WTC11 (cell line): ENCODE results near the gene CEP57. TPM values are rescaled to one million over a fixed set of nuclear protein-coding genes. Genes with fewer than 3 reads are reported as not detected.

ENCODE experiments used
- ATAC-seq: fragments of 200-7000 bp; cut with Tn5 transposase; 2 replicates; pipeline ENCODE4 v1.10.0; 2021; ENCODE audit warnings: mild to moderate bottlenecking, moderate library complexity
- Bru-seq: library from RNA; stranded (reverse); fragments of 400-500 nt; gene quantifications from one replicate; lab custom pipeline; 2021; lab: Mats Ljungman, UMichigan
- CTCF ChIA-PET: fragments of 300-600 bp; sonication (Branson Sonifier 250); formaldehyde crosslinking; loops from one replicate; lab custom pipeline; 2021; ENCODE audit warnings: antibody characterized with exemption; lab: Charles Lee
- POLR2A ChIA-PET: fragments of 350-600 bp; sonication (Branson Sonifier 250); formaldehyde crosslinking; loops from one replicate; lab custom pipeline; 2021; ENCODE audit warnings: antibody characterized with exemption; lab: Charles Lee
- DNase-seq: peaks from one replicate; pipeline ENCODE4 v3.0.0; 2021; ENCODE audit warnings: low spot score
- H3K27ac Mint-ChIP-seq: 2 replicates; pipeline ENCODE4 v1.8.0; 2021; ENCODE audit warnings: mixed read lengths
- H3K27me3 Mint-ChIP-seq: 2 replicates; pipeline ENCODE4 v1.8.0; 2021; ENCODE audit warnings: low read depth, mild to moderate bottlenecking, moderate library complexity, mixed read lengths
- H3K36me3 Mint-ChIP-seq: 2 replicates; pipeline ENCODE4 v1.8.0; 2021; ENCODE audit warnings: mixed read lengths
- H3K4me1 Mint-ChIP-seq: 2 replicates; pipeline ENCODE4 v1.8.0; 2022; ENCODE audit warnings: mixed read lengths
- H3K4me3 Mint-ChIP-seq: 2 replicates; pipeline ENCODE4 v1.8.0; 2021; ENCODE audit warnings: mild to moderate bottlenecking, moderate library complexity, mixed read lengths
- H3K9me3 Mint-ChIP-seq: 2 replicates; pipeline ENCODE4 v1.8.0; 2021; ENCODE audit warnings: mixed read lengths
- CREB1 ChIP-seq: sonication (generic); formaldehyde crosslinking; IDR thresholded peaks from 2 replicates; pipeline ENCODE4 v1.8.0; 2023; ENCODE audit warnings: mild to moderate bottlenecking, missing genetic modification reagents
- CREM ChIP-seq: sonication (generic); formaldehyde crosslinking; IDR thresholded peaks from 2 replicates; pipeline ENCODE4 v1.8.1; 2022; ENCODE audit warnings: mild to moderate bottlenecking, missing genetic modification reagents, moderate library complexity
- ETV6 ChIP-seq: sonication (generic); formaldehyde crosslinking; IDR thresholded peaks from 2 replicates; pipeline ENCODE4 v1.8.1; 2022; ENCODE audit warnings: mild to moderate bottlenecking, missing genetic modification reagents
- FOXK1 ChIP-seq: sonication (generic); formaldehyde crosslinking; IDR thresholded peaks from 2 replicates; pipeline ENCODE4 v1.8.0; 2022; ENCODE audit warnings: mild to moderate bottlenecking, moderate library complexity, missing genetic modification reagents
- FOXP1 ChIP-seq: sonication (generic); formaldehyde crosslinking; IDR thresholded peaks from 2 replicates; pipeline ENCODE4 v1.8.0; 2022; ENCODE audit warnings: missing genetic modification reagents, mild to moderate bottlenecking, moderate library complexity, borderline replicate concordance
- GABPB1 ChIP-seq: sonication (generic); formaldehyde crosslinking; IDR thresholded peaks from 2 replicates; pipeline ENCODE4 v1.8.1; 2023; ENCODE audit warnings: mild to moderate bottlenecking, missing genetic modification reagents
- IRF2 ChIP-seq: sonication (generic); formaldehyde crosslinking; IDR thresholded peaks from 2 replicates; pipeline ENCODE4 v1.8.0; 2022; ENCODE audit warnings: low read depth, missing genetic modification reagents, borderline replicate concordance
- MYBL2 ChIP-seq: sonication (generic); formaldehyde crosslinking; IDR thresholded peaks from 2 replicates; pipeline ENCODE4 v1.8.1; 2023; ENCODE audit warnings: mild to moderate bottlenecking, moderate library complexity, missing genetic modification reagents
- NFE2L1 ChIP-seq: sonication (generic); formaldehyde crosslinking; IDR thresholded peaks from 2 replicates; pipeline ENCODE4 v1.8.1; 2023; ENCODE audit warnings: missing genetic modification reagents
- NR1H2 ChIP-seq: sonication (generic); formaldehyde crosslinking; IDR thresholded peaks from 2 replicates; pipeline ENCODE4 v1.9.0; 2021; ENCODE audit warnings: mild to moderate bottlenecking, moderate library complexity, missing genetic modification reagents
- PRRX2 ChIP-seq: fragments of 250-450 bp; sonication (Bioruptor Pico); IDR thresholded peaks from 2 replicates; pipeline ENCODE4 v1.8.0; 2021; ENCODE audit warnings: mild to moderate bottlenecking
- SMAD3 ChIP-seq: sonication (generic); formaldehyde crosslinking; IDR thresholded peaks from 2 replicates; pipeline ENCODE4 v1.8.0; 2022; ENCODE audit warnings: missing genetic modification reagents, mild to moderate bottlenecking, borderline replicate concordance
- TEAD1 ChIP-seq: sonication (generic); formaldehyde crosslinking; IDR thresholded peaks from 2 replicates; pipeline ENCODE4 v1.8.0; 2022; ENCODE audit warnings: mild to moderate bottlenecking, missing genetic modification reagents
- ZNF138 ChIP-seq: sonication (generic); formaldehyde crosslinking; conservative IDR thresholded peaks from 2 replicates; pipeline ENCODE4 v1.8.1; 2022; ENCODE audit warnings: mild to moderate bottlenecking, moderate library complexity, missing genetic modification reagents
- ZNF416 ChIP-seq: fragments of 250-450 bp; sonication (Bioruptor Pico); IDR thresholded peaks from 2 replicates; pipeline ENCODE4 v1.9.0; 2021; ENCODE audit warnings: mild to moderate bottlenecking, inconsistent platforms
- long read RNA-seq, 3 experiments: library from RNA in 1 of 3; library from capped mRNA in 1 of 3; library from polyadenylated mRNA in 1 of 3; unstranded in 2 of 3; stranded (forward) in 1 of 3; transcript quantifications; one replicate each; pipeline ENCODE4 v2.0.0, GENCODE V29; 2021
- total RNA-seq: library from RNA; stranded (reverse); gene quantifications from 3 replicates; pipeline ENCODE4 v1.2.3, GENCODE V29; 2021
- TF ChIP-seq, protein P1 (sequence below): sonication (generic); formaldehyde crosslinking; IDR thresholded peaks from 2 replicates; pipeline ENCODE4 v1.8.0; 2023; ENCODE audit warnings: mild to moderate bottlenecking, missing genetic modification reagents
- TF ChIP-seq, protein P2 (sequence below): fragments of 250-450 bp; sonication (Bioruptor Pico); IDR thresholded peaks from 2 replicates; pipeline ENCODE4 v1.9.0; 2021; ENCODE audit warnings: mild to moderate bottlenecking, borderline replicate concordance
- TF ChIP-seq, protein P3 (sequence below): fragments of 250-450 bp; sonication (Bioruptor Pico); IDR thresholded peaks from 2 replicates; pipeline ENCODE4 v2.1.2; 2022; ENCODE audit warnings: mild to moderate bottlenecking, moderate library complexity
- TF ChIP-seq, protein P4 (sequence below): sonication (generic); formaldehyde crosslinking; IDR thresholded peaks from 2 replicates; pipeline ENCODE4 v1.8.1; 2022; ENCODE audit warnings: mild to moderate bottlenecking, missing genetic modification reagents, moderate library complexity, borderline replicate concordance

The CEP57 gene
- total RNA-seq, result 67.6 to 70.7 TPM (median 70.2 TPM) in 3 replicates
- percentile 95 among the genes with signal in this experiment for Bru-seq, nascent RNA
- long read RNA-seq, experiment 1, transcript CEP57-209 (3 exons, 2,632 nt), result minor isoform, 6 of 323 reads
- long read RNA-seq, experiment 1, transcript CEP57-210 (7 exons, 2,084 nt), result minor isoform, 12 of 323 reads
- long read RNA-seq, experiment 1, transcript CEP57-201 (10 exons, 3,098 nt), result minor isoform, 20 of 323 reads
- long read RNA-seq, experiment 1, transcript CEP57-202 (11 exons, 3,178 nt), result major isoform, 159 of 323 reads
- long read RNA-seq, experiment 1, partial matches to known transcripts, result 25 of 323 reads
- long read RNA-seq, experiment 1, other reads (novel, unspliced or antisense), result 101 of 323 reads
- long read RNA-seq, experiment 2, transcript CEP57-202 (11 exons, 3,178 nt), result major isoform, 16 of 79 reads
- long read RNA-seq, experiment 2, transcript CEP57-209 (3 exons, 2,632 nt), result minor isoform, 5 of 79 reads
- long read RNA-seq, experiment 2, partial matches to known transcripts, result 10 of 79 reads
- long read RNA-seq, experiment 2, other reads (novel, unspliced or antisense), result 43 of 79 reads
- long read RNA-seq, experiment 3, transcript CEP57-202 (11 exons, 3,178 nt), result major isoform, 31 of 82 reads
- long read RNA-seq, experiment 3, transcript CEP57-210 (7 exons, 2,084 nt), result minor isoform, 10 of 82 reads
- long read RNA-seq, experiment 3, partial matches to known transcripts, result 7 of 82 reads
- long read RNA-seq, experiment 3, other reads (novel, unspliced or antisense), result 29 of 82 reads

DNA sequence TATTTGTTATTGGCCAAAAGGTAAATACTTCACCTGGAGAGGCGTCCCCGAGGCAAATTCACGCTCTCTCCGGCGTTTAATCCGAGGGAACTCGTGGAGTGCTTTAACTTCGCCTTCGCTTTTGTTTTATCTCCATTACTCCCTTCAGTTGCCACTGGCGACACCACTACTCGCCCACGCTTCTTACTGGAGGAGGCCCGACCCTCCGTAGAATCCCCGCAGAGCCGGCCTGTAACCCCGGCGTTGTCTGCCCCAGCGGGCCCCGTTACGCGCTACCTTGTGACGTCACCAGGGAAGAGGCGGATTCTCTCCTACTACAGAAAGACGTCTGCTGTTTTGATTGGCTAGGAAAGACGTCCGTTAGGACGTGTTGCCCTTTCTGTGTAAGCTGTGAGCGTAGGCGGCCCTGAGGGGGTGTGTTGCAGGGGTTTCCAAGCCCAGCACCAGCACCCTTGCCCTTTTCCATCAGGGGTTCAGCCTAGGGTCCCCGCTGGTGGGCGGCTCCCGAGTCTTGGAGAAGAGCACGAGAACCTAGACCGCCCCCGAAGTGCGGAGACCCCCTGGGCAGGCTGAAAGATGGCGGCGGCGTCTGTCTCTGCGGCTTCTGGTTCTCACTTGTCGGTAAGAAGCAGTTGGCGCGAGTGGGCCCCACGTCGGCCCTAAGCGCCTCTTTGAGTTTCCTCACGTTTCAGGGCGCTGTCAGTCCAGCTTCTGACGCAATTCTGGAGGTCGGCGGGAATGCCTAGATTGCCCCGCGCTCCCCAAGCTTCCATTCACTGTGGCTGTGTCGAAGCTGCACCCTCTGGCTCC lies at the start of gene CEP57:
Gene CEP57, plus strand, starts transcription at position 376 of the 810 bp plus-strand sequence. Its CDS starts 201 bp downstream, at position 577.
- Mint-ChIP-seq H3K27ac (peak within 1 kb of the TSS; percentile 100), H3K27me3 (no peaks in the 10 kb centered on the region), H3K9me3 (no peaks in the 10 kb centered on the region), H3K4me3 (peak within 1 kb of the TSS; percentile 99), H3K4me1 (peaks cover 34% of the 10 kb centered on the region), H3K36me3 (peaks cover 24% of the 10 kb centered on the region)
- DNase-seq (peak; percentile 94), ATAC-seq (peak; percentile 65)
- CTCF ChIA-PET, result interaction anchor here (1.2 to 1.8 kb wide), 6 partner anchors 46 to 723 kb away, joined by 3 to 10 read pairs (median 5); partner anchors contain the start of gene MAML2
- POLR2A ChIA-PET, result interaction anchor here (0.7 to 3.7 kb wide), 8 partner anchors 22 to 723 kb away, joined by 3 to 25 read pairs (median 5); partner anchors contain the start of genes CCDC82, JRKL, MAML2 and SESN3
- TF ChIP-seq ZNF138 (CRISPR knock-in tag) (no peak), MYBL2 (CRISPR knock-in tag) (0 out of 2 replicates have a peak, but pooled peaks have one; percentile 58), CREM (peak; percentile 83), ZNF416 (CRISPR knock-in tag) (0 out of 2 replicates have a peak, but pooled peaks have one; percentile 42), ETV6 (CRISPR knock-in tag) (no peak), FOXK1 (CRISPR knock-in tag) (peak; percentile 29; the same call in 1 of the 2 replicates), GABPB1 (CRISPR knock-in tag) (peak; percentile 54; the same call in 1 of the 2 replicates), CREB1 (CRISPR knock-in tag) (0 out of 2 replicates have a peak, but pooled peaks have one; percentile 49), NFE2L1 (CRISPR knock-in tag) (no peak), NR1H2 (no peak), SMAD3 (no peak), IRF2 (CRISPR knock-in tag) (no peak), TEAD1 (no peak), FOXP1 (CRISPR knock-in tag) (no peak), PRRX2 (CRISPR knock-in tag) (no peak)
- TF ChIP-seq, protein P1, sequence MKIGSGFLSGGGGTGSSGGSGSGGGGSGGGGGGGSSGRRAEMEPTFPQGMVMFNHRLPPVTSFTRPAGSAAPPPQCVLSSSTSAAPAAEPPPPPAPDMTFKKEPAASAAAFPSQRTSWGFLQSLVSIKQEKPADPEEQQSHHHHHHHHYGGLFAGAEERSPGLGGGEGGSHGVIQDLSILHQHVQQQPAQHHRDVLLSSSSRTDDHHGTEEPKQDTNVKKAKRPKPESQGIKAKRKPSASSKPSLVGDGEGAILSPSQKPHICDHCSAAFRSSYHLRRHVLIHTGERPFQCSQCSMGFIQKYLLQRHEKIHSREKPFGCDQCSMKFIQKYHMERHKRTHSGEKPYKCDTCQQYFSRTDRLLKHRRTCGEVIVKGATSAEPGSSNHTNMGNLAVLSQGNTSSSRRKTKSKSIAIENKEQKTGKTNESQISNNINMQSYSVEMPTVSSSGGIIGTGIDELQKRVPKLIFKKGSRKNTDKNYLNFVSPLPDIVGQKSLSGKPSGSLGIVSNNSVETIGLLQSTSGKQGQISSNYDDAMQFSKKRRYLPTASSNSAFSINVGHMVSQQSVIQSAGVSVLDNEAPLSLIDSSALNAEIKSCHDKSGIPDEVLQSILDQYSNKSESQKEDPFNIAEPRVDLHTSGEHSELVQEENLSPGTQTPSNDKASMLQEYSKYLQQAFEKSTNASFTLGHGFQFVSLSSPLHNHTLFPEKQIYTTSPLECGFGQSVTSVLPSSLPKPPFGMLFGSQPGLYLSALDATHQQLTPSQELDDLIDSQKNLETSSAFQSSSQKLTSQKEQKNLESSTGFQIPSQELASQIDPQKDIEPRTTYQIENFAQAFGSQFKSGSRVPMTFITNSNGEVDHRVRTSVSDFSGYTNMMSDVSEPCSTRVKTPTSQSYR, result no peak
- TF ChIP-seq, protein P2, sequence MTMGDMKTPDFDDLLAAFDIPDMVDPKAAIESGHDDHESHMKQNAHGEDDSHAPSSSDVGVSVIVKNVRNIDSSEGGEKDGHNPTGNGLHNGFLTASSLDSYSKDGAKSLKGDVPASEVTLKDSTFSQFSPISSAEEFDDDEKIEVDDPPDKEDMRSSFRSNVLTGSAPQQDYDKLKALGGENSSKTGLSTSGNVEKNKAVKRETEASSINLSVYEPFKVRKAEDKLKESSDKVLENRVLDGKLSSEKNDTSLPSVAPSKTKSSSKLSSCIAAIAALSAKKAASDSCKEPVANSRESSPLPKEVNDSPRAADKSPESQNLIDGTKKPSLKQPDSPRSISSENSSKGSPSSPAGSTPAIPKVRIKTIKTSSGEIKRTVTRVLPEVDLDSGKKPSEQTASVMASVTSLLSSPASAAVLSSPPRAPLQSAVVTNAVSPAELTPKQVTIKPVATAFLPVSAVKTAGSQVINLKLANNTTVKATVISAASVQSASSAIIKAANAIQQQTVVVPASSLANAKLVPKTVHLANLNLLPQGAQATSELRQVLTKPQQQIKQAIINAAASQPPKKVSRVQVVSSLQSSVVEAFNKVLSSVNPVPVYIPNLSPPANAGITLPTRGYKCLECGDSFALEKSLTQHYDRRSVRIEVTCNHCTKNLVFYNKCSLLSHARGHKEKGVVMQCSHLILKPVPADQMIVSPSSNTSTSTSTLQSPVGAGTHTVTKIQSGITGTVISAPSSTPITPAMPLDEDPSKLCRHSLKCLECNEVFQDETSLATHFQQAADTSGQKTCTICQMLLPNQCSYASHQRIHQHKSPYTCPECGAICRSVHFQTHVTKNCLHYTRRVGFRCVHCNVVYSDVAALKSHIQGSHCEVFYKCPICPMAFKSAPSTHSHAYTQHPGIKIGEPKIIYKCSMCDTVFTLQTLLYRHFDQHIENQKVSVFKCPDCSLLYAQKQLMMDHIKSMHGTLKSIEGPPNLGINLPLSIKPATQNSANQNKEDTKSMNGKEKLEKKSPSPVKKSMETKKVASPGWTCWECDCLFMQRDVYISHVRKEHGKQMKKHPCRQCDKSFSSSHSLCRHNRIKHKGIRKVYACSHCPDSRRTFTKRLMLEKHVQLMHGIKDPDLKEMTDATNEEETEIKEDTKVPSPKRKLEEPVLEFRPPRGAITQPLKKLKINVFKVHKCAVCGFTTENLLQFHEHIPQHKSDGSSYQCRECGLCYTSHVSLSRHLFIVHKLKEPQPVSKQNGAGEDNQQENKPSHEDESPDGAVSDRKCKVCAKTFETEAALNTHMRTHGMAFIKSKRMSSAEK, result peak; percentile 81; the same call in 1 of the 2 replicates
- TF ChIP-seq, protein P3, sequence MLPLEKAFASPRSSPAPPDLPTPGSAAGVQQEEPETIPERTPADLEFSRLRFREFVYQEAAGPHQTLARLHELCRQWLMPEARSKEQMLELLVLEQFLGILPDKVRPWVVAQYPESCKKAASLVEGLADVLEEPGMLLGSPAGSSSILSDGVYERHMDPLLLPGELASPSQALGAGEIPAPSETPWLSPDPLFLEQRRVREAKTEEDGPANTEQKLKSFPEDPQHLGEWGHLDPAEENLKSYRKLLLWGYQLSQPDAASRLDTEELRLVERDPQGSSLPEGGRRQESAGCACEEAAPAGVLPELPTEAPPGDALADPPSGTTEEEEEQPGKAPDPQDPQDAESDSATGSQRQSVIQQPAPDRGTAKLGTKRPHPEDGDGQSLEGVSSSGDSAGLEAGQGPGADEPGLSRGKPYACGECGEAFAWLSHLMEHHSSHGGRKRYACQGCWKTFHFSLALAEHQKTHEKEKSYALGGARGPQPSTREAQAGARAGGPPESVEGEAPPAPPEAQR (CRISPR knock-in tag), result no peak
- TF ChIP-seq, protein P4, sequence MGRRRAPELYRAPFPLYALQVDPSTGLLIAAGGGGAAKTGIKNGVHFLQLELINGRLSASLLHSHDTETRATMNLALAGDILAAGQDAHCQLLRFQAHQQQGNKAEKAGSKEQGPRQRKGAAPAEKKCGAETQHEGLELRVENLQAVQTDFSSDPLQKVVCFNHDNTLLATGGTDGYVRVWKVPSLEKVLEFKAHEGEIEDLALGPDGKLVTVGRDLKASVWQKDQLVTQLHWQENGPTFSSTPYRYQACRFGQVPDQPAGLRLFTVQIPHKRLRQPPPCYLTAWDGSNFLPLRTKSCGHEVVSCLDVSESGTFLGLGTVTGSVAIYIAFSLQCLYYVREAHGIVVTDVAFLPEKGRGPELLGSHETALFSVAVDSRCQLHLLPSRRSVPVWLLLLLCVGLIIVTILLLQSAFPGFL (CRISPR knock-in tag), result 0 out of 2 replicates have a peak, but pooled peaks have one; percentile 24
